ENCODE measurements around the gene OTOP3.

OTOP3 gene

GRCh38 chr17:74924250-74924948 is 11.3 kb upstream of the OTOP3 start, which contains the start of gene OTOP2:
Gene OTOP2 (plus strand): TSS chr17:74924273. CDS start chr17:74924633, 360 bp downstream.
- TF ChIP-seq ZFX (IDR thresholded peaks at IDR 0.05): no peak
- TF ChIP-seq CTCF (conservative IDR thresholded peaks at IDR 0.05): no peak
- H3K27ac ChIP-seq: no peak within 1 kb of the TSS

- H3K27ac ChIP-seq: no peak overlapping the region
- TF ChIP-seq CTCF (conservative IDR thresholded peaks at IDR 0.05) (no peak), ZFX (IDR thresholded peaks at IDR 0.05) (no peak)
Measured at GRCh38 chr17:74925242-74925641, 10.5 kb upstream of the OTOP3 start.

GRCh38 chr17:74928786-74929185 is 6.9 kb upstream of the OTOP3 start:
- H3K27ac ChIP-seq: no peak overlapping the region
- TF ChIP-seq ZFX (IDR thresholded peaks at IDR 0.05) (no peak), CTCF (conservative IDR thresholded peaks at IDR 0.05) (no peak)

GRCh38 chr17:74930535-74931036 is 5.1 kb upstream of the OTOP3 start:
- no peak for TF ChIP-seq ZFX (IDR thresholded peaks at IDR 0.05)
- no peak for TF ChIP-seq CTCF (conservative IDR thresholded peaks at IDR 0.05)
- no peak overlapping the region for H3K27ac ChIP-seq

GRCh38 chr17:74935048-74935447 is 650 bp upstream of the OTOP3 start:
- no peak overlapping the region for H3K27ac ChIP-seq
- TF ChIP-seq ZFX (IDR thresholded peaks at IDR 0.05): no peak
- no peak for TF ChIP-seq CTCF (conservative IDR thresholded peaks at IDR 0.05)

GRCh38 chr17:74936470-74936799 is 737 bp downstream of the OTOP3 start:
- TF ChIP-seq ZFX (IDR thresholded peaks at IDR 0.05): no peak
- TF ChIP-seq CTCF (conservative IDR thresholded peaks at IDR 0.05): no peak
- H3K27ac ChIP-seq: no peak overlapping the region

- no peak overlapping the region for H3K27ac ChIP-seq
- no peak for TF ChIP-seq ZFX (IDR thresholded peaks at IDR 0.05)
- no peak for TF ChIP-seq CTCF (conservative IDR thresholded peaks at IDR 0.05)
Measured at GRCh38 chr17:74937064-74938051, 1.7 kb downstream of the OTOP3 start.
